ENCODE measurements around the gene ZNF316.

ZNF316 gene

GRCh38 chr7:6701860-6702259 is 64.7 kb downstream of the ZNF316 start:
- DNase-seq = no peak

All from NCI-H524 treated with DMSO at 0.1 percent for 48 hours (cell line).